GF-D8 (cell line): ENCODE data around the gene PTH1R.

Experiments
- DNase-seq: peaks from one replicate; lab custom pipeline; 2025; lab: John Stamatoyannopoulos, UW

The PTH1R gene

DNA sequence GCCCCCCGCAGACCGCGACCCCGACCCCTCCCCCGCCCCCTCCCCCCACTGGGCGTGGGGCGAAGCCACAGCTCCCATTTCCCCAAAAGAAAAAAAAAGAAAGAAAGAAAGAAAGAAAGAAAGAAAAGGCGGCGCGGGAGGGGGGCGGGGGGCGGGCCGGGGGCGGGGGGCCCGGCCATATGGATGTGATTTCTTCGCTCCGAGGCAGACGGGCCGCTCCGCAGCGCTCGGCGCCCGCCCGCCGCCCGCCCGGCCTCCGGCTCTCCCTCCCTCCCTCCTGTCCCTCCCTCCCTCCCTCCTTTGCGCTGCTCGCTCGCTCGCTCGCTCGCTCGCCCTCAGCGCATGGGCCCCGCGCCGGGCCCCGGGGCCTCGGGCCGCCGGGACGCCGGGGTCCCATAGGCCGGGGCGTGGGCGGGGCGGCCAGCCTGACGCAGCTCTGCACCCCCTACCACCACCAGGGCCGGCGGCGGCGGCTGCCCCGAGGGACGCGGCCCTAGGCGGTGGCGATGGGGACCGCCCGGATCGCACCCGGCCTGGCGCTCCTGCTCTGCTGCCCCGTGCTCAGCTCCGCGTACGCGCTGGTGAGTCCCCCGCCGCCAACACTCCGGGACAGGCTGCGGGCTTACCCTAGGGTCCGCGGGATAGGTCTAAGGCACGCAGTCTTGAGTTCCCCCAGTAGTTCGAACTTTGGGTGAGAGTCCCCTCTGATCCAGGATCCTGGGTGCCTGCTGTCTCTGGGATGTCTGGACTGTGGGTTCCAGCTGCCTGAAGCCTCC lies 5.7 kb downstream of the PTH1R start:
- DNase-seq = no peak

DNA sequence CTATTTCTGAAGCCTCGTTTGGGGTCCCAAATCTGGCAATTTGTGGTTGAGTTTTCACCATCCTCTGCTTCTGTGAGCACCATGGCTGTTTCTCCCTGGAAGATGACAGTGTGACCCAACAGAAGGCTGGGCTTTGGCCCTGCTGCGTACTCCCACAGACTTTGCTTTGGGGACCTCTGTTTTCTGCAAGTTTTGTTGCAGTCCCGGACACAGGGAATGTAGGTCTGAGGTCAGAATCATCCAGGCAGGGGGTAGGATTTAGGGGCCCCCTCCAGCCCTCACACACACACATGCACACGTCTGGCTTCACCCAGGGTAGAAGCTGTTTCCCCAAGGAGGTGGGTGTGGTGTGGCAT lies 6.3 kb downstream of the PTH1R start:
- DNase-seq = no peak

DNA sequence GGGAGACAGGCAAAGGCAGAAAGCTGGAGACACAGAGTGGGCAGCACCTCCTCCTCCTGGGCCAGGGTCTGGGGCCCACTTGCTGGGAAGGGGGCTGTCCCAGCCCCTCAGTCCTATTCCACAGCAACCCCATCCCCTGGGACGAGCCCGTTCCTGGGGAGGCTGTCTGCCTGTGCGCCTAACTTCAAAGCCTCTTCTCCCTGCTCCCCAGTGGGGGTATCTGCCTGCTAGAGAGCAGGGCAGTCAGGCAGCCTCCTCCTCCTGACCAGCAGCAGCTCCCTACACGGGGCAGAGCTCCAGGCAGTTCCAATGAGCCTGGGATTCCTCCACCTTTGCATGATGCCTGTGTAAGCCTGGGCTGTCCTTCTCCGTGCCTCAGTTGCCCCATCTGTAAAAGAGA lies 6.9 kb downstream of the PTH1R start:
- DNase-seq = no peak

DNA sequence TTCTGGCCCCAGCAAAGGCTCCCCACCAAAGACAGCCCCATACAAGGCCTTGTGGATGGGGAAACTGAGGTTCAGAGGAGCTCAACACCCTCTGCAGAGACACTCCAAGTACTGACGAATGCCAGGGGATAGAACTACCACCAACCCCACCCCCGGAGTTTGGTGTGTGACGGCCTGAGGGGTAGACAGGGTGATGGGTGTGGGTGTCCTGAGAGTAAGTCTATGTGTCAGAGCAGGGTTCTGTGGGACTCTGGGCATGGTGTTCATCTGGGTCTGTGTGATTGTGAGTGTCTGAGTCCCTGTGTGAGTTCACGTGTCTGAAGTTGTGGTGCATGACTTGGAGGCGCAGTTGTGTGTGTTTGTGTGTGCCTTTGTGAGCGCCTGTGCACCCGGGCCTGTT lies 7.4 kb downstream of the PTH1R start:
- no peak for DNase-seq

DNA sequence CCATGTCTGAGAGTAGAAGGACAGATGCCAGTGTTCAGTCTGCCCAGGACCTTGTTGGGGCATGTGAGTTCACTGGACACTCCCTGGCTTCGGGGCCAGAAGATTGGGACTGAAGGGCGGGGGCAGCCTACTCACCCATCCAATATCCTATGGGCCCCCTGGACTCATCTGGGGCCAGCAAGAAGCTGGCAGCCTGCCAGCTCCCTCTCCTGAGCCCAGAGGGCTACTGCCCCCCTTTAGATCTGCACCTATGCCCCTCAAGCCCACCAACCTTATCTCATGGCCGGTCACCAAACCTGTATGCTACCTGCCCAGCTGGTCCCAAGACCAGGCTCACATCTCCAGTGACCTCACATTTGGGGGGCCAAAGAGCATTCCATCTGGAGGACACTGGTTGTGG lies 8.1 kb downstream of the PTH1R start:
- no peak for DNase-seq

DNA sequence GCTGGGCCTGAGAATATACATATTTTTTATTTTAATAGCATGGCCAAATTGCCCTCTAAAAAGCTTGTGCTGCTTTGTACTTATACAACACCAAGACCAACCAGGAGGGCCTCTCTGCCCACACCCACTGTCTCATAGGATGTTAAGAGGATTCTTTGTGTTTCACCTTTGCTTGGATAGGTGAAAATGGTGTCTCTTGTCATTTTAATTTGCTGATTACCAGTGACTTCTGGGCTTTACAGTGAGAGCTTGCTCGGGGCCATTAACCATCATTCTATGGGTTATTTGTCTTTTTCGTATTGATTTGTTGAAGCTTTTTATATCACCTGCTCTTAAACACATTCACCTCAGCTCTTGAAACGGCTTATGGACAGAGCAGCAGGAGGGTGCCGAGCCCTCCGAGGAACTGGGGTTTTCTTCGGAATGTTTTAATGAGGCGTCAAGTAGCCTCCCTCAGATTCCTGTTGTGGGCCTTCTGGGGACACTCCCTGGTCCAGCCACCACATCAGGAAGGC lies 10.5 kb downstream of the PTH1R start:
- DNase-seq = no peak

DNA sequence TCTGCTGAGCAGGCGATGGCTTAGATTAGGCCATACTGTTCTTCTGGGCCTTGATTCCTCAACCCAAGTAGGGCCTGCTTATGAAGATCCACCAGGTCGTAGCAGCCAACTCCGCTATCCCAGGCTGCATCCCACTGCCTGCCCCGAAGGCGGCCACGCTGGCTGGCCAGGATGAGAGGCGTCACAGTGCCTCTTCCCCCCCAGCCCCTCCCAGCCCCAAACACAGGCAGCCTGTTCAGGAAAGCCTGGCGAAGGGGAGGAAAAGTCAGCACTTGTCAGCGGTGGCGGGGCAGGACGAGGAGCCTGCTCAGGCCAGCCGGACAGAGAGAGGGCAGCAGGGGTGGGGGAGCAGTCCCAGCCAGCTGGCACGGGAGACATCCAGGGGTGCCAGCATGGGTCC lies 11.2 kb downstream of the PTH1R start:
- no peak for DNase-seq

DNA sequence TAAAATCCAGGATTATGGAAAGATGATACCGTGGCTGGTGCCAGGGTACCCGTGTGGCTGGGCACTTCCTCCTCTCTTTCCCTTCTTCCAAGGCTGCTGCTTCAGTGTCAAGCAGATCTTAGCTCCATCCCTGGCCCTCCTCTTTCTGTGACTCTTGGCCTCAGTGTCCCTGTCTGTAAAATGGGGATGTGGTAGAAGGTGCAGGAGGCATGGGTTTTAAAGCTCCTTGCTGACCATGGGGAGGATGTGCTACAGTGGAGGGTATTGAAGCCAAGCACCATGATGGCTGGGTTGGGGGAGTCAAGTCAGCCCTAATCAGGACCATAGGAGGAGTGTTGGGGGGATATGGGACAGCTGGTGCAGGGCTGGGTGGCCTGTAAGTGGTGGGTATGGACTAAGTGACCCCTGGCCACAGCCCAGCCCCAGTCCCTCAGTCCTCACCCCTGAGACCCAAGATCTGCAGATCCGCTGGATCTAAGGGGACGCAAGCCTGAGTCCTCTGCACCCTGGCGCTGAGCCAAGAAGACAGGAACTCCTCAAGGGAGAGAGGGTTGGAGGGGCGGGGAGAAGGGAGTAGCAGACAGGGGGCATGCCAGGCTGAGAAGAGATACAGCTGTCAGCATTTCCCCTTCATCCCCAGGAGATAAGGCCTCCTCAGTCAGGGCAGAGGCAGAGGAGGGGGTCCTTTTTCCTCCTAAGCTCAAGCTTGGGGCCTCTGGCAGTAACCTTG lies 12.0 kb downstream of the PTH1R start:
- no peak for DNase-seq

DNA sequence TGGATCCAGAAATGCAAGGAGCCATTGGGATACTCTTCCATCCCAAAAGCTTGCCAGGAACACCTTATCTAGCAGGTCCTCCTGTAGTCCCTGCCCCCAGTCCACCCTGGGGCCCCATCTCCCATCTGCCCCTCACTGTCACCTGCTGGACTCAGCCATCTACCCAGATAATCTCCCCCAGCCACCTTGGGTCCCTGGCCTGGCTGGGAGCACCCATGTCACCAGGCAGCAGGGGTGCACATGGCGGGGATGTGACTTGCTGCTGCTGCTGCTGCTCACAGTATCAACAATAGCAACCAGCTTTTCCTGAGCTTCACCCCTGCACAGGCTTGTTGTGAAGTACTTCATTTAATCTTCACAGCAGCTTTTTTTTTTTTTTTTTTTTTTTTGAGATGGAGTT lies 12.6 kb downstream of the PTH1R start:
- no peak for DNase-seq

DNA sequence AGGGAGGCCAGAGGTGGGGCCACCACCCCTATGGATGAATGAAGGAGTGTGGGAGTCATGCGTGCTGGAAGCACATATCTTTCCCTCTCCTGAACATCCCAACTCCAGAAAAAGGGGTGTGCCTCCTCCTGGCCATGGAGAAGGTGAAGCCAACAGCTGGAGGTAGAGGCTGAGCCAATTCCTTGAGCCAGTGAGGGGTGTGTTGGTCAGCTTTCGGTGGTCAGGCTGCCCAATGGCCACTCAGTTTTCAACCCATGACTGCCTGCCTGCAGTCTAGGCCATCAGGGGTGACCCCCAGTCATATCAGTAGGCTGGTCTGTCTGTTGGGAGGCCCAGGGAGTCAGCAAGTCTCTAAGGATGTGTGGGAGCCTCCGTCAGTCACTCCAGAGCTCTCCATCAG lies 13.6 kb downstream of the PTH1R start:
- no peak for DNase-seq

DNA sequence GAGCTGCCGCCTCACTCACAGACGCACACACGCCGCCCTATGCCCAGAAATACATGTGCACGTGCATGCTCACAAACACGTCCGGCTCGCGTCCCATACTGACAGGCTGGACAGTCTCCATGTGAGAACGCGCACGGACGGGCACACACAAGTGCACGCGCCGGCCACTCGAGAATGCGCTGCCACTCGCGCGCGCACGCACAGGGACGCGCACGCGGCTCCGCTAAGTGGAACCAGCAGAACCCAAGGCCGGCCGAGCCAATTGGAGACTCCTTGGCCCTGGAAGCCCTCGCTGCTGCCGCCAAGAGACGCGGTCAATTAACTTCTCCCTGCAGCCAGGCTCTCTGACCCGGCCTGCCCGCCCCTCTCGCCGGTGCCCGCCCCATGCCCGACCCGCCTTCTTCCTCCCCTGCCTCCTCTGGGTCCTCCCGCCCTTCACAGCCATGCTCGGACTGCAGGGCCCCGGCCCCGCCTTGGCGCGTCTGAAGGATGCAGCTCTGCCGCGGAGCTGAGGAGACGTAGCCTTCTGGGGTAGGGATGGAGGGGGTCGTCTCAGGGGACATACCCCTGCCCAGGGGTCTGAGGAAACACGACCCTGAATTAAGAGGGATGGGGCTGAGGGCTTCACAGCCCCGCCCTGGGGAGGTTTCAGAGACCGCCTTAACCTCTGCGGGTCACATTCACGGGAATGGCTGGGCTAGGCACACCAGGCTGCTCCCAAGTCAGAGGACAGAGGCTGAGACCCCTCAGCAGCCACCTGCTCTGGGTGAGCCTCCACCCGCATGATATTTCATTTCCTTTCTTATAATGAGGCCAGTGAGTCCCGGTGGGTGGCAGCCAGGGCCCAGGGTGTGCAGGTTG lies 15.0 kb downstream of the PTH1R start:
- DNase-seq = peak; percentile 42

DNA sequence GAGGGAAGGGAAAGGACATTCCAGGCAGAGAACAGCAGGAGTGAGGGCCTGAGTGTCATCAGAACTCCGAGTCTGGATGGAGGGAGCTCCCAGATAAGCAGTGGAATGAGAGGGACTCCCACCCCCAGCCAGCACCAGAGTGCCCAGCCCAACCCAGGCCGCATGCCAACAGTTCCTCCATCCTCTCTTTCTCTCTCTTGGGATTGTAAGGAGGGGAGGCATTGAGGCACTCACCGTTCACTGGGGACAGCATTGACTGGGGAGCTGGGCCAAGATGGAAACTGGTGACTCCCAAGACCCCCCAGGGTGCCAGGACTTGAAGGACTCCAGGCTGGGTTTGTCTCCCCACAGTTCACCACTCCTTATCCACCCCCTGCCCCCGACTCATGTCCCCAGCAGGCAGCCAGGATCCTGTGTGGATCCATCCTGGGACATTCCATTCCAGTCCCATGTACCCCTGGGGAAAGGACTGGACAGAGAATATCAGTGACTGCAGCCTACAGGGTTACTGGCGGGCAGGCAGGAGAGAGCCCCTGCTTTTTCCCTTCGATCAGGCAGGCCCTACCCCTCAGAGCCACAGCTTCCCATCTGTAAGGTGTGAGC lies 15.7 kb downstream of the PTH1R start:
- DNase-seq = no peak

DNA sequence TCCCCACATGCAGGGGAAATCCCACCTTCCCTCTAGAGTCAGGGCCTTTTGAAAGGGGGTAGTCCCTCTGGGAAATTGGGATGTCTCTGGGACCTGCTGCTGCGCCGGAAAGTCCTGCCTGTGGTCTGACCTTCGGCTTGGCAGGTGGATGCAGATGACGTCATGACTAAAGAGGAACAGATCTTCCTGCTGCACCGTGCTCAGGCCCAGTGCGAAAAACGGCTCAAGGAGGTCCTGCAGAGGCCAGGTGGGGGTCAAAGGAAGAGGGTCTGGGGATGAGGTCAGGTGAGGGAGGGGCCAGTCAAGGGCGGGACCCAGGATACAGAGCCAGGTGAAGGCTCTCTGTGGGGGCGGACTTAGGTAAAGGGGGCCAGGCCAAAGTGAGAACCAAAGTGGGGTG lies 16.2 kb downstream of the PTH1R start:
- no peak for DNase-seq

DNA sequence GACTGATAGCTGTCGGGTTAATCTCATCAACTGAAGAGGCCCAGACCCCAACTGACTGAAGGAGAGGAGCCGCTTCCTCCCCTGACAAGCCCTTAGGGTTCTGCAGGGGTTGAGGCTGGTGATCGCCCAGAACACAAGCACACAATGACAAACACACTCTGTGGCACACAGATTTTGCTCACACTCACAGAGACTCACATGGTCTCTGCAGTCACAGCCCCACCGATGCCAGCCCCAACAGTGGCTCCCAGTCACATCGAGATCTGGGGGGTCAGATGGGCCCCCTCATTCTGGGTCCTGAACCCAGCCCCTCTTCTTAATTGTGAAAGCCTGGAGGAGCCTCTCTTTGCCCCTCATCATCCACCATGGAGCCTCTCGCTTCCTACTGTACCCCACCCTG lies 16.7 kb downstream of the PTH1R start:
- no peak for DNase-seq

DNA sequence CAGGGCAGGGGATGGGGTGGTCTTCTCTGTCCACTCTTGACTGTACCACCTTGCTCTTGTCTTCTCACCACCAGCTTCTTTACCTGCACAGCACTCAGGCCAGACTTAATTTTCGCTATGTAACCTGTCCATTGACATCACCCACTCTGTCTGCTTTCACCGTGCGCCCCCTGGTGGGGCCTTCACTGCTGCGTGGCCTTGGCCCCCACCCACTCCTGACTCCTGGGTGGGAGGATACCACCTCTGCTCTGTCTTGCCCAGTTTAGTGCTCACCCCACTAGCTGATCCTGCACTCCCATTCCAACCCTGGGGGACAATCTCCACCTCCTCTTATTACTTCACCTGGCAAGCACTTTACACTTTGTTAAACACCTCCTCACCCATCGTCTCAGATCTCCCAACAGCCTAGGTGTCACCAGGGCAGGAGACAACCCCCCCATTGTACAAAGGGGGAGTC lies 17.7 kb downstream of the PTH1R start:
- no peak for DNase-seq

DNA sequence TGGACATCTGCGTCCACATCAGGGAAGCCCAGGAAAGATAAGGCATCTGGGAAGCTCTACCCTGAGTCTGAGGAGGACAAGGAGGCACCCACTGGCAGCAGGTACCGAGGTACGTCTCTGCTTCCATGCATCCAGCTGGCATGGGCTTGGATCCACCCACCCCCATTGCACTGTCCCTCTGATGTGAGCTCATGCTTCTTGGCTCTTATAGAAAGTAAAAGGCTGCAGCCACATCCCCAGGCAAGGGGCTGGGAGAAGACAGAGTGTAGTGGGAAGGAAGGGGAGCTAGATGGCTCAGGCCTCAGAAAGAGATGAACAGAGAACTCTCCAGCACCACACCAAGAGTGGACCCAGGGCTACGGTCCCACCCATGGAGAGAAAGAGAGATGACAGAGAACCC lies 18.2 kb downstream of the PTH1R start:
- DNase-seq = no peak

DNA sequence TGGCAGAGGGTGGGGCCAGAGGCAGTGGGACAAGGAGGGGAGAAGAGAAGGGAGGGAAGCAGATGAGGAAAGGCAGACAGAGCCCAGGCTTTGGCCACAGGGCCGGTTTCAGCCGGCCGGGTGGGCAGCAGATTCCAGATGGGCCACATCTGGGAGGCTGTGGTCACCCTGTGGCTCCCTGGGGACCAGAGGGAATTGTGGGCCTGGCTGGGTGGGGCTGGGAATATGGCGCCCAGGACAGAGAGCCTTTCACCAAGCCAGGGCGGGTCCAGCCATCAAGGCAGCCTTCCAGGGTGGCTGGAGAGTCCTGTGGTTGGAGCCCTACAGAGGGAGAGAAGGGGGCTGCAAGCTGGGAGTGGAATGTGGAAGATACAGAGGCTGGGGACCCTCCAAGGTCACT lies 18.9 kb downstream of the PTH1R start:
- no peak for DNase-seq

DNA sequence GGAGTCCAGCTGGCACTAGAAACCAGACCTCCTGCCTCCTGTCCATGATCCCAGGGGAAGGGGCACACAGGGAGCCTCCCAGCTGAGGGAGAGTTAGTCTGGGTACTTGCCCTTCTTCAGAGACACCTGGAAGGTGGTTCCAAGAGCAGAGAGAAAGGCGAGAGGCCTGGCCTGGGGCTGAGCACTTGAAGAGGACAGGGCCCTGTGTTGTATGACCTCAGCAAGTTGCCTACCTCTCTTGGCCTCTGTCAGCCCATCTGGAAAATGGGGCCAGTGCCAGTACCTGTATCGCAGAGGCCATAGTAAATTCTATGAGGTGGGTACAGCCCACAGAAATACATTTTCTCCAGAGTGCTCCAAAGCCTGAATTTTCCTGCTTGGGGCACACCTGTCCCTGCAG lies 19.5 kb downstream of the PTH1R start:
- DNase-seq = no peak

DNA sequence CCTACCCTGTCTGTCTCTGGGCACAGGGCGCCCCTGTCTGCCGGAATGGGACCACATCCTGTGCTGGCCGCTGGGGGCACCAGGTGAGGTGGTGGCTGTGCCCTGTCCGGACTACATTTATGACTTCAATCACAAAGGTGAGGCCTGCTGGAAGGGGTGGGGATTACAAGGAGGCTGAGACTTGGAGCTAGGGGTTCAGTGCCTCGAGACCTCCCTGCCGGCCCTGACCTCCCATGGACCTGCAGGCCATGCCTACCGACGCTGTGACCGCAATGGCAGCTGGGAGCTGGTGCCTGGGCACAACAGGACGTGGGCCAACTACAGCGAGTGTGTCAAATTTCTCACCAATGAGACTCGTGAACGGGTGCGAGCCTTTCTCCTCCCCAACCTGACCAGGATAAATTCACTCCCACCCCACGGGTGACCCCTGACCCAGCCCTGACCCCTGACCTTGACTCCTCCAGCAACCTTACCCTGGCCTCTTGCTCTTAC lies 20.4 kb downstream of the PTH1R start:
- no peak for DNase-seq

DNA sequence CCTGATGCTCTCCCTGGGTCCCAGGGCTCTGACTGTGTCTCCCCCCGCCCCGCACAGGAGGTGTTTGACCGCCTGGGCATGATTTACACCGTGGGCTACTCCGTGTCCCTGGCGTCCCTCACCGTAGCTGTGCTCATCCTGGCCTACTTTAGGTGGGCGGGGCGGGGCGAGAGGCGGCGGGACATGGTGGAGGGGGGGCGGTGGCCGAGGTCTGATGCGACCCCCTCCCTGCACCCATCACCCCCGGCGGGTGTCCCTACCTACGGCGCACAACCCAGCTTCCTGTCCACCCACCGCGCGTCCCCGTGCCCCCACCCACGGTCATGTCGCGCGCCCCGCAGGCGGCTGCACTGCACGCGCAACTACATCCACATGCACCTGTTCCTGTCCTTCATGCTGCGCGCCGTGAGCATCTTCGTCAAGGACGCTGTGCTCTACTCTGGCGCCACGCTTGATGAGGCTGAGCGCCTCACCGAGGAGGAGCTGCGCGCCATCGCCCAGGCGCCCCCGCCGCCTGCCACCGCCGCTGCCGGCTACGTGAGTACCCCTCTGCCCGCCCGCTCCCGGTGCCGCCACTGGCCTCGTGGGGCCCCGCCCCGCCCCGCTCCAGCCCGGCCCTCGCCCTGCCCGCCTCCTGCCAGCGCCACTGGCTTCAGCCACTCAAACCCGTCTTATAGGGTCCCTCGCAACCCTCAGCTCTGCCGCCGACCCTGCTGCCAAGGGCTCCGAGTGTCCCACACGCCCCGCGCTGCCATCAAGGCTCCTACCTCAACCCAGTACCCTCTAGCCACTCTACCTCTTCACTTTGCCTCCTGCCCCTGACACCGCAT lies 21.0 kb downstream of the PTH1R start:
- DNase-seq = no peak
